HG03520 (cell line): ENCODE results near the gene RCOR3.
"Not testable (repeated sequence)": the region's sequence is repeated elsewhere in the genome, so short reads cannot be mapped to it uniquely, and the experiment has no call there.

Source experiments
- ATAC-seq: cut with Tn5 transposase; IDR thresholded peaks from one replicate; pipeline ENCODE4 v1.9.1; 2021; ENCODE audit warnings: mild to moderate bottlenecking, moderate library complexity; ENCODE audit not compliant: unreplicated experiment

Gene RCOR3

GRCh38 chr1:211259638-211260126, 516 bp downstream of the RCOR3 start:
- no peak for ATAC-seq

- peak; percentile 40 for ATAC-seq
These were observed 1.3 kb downstream of the RCOR3 start for GRCh38 chr1:211260141-211261107.

GRCh38 chr1:211261229-211261628, 2.1 kb downstream of the RCOR3 start:
- no peak for ATAC-seq

- not testable (repeated sequence) for ATAC-seq
These were observed 3.9 kb downstream of the RCOR3 start for GRCh38 chr1:211263022-211263421.

- no peak for ATAC-seq
These were observed 8.2 kb downstream of the RCOR3 start for GRCh38 chr1:211267204-211267857.

- no peak for ATAC-seq
These were observed 20.2 kb downstream of the RCOR3 start for GRCh38 chr1:211279340-211279739.

- ATAC-seq: no peak
These were observed 21.7 kb downstream of the RCOR3 start for GRCh38 chr1:211280910-211281309.

- no peak for ATAC-seq
These were observed 22.3 kb downstream of the RCOR3 start for GRCh38 chr1:211281320-211282022.

- ATAC-seq: no peak
These were observed 22.8 kb downstream of the RCOR3 start for GRCh38 chr1:211282023-211282373.

GRCh38 chr1:211285196-211285595, 26.0 kb downstream of the RCOR3 start:
- no peak for ATAC-seq

- no peak for ATAC-seq
These were observed 28.1 kb downstream of the RCOR3 start for GRCh38 chr1:211287218-211287617.

- no peak for ATAC-seq
These were observed 33.2 kb downstream of the RCOR3 start for GRCh38 chr1:211292411-211292810.

- no peak for ATAC-seq
These were observed 37.2 kb downstream of the RCOR3 start for GRCh38 chr1:211296396-211296795.

- peak; percentile 99 for ATAC-seq
These were observed 45.9 kb downstream of the RCOR3 start for GRCh38 chr1:211305044-211305443.

- ATAC-seq: no peak
These were observed 50.5 kb downstream of the RCOR3 start for GRCh38 chr1:211309617-211310016.

GRCh38 chr1:211313392-211313791, 54.2 kb downstream of the RCOR3 start:
- ATAC-seq: no peak

GRCh38 chr1:211318576-211319280, 59.6 kb downstream of the RCOR3 start:
- no peak for ATAC-seq

- ATAC-seq: no peak
These were observed 60.7 kb downstream of the RCOR3 start for GRCh38 chr1:211319892-211320291.

GRCh38 chr1:211320980-211321379, 61.8 kb downstream of the RCOR3 start:
- ATAC-seq: no peak

- not testable (repeated sequence) for ATAC-seq
These were observed 62.5 kb downstream of the RCOR3 start for GRCh38 chr1:211321646-211322045.
